HepG2 (cell line): ENCODE results near the gene CLCN1. TPM values are rescaled to one million over a fixed set of nuclear protein-coding genes. Genes with fewer than 3 reads are reported as not detected.

ENCODE experiments used
- ATF2 ChIP-seq: sonication (generic); formaldehyde crosslinking; IDR thresholded peaks from 2 replicates; pipeline ENCODE4 v1.4.0; 2020; ENCODE audit warnings: missing genetic modification reagents
- E2F1 ChIP-seq: sonication (generic); formaldehyde crosslinking; IDR thresholded peaks from 2 replicates; pipeline ENCODE4 v1.5.0; 2020; ENCODE audit warnings: missing genetic modification reagents
- ETV6 ChIP-seq: sonication (generic); formaldehyde crosslinking; conservative IDR thresholded peaks from 2 replicates; pipeline ENCODE4 v1.4.0; 2020; ENCODE audit warnings: missing genetic modification reagents
- FOXC1 ChIP-seq: sonication (generic); formaldehyde crosslinking; IDR thresholded peaks from 2 replicates; pipeline ENCODE4 v1.8.0; 2022; ENCODE audit warnings: mild to moderate bottlenecking, missing genetic modification reagents, borderline replicate concordance
- HIVEP1 ChIP-seq: sonication (generic); formaldehyde crosslinking; IDR thresholded peaks from 2 replicates; pipeline ENCODE4 v1.4.0; 2020; ENCODE audit warnings: mild to moderate bottlenecking, missing genetic modification reagents
- KDM2A ChIP-seq: sonication (generic); formaldehyde crosslinking; IDR thresholded peaks from 2 replicates; pipeline ENCODE4 v1.4.0; 2020; ENCODE audit warnings: low read depth, missing genetic modification reagents, borderline replicate concordance
- KMT2A ChIP-seq: sonication (generic); formaldehyde crosslinking; IDR thresholded peaks from 2 replicates; pipeline ENCODE4 v1.4.0; 2020; ENCODE audit warnings: missing genetic modification reagents
- MEF2D ChIP-seq: sonication (generic); formaldehyde crosslinking; IDR thresholded peaks from 2 replicates; pipeline ENCODE4 v1.5.1; 2020; ENCODE audit warnings: mild to moderate bottlenecking, missing genetic modification reagents
- MLLT10 ChIP-seq: sonication (generic); formaldehyde crosslinking; IDR thresholded peaks from 2 replicates; pipeline ENCODE4 v1.4.0; 2020; ENCODE audit warnings: missing genetic modification reagents
- MYNN ChIP-seq: sonication (generic); formaldehyde crosslinking; IDR thresholded peaks from 2 replicates; pipeline ENCODE4 v1.4.0; 2020; ENCODE audit warnings: mild to moderate bottlenecking, low read depth, missing genetic modification reagents
- MYPOP ChIP-seq: sonication (generic); formaldehyde crosslinking; IDR thresholded peaks from 2 replicates; pipeline ENCODE4 v1.8.1; 2023; ENCODE audit warnings: mild to moderate bottlenecking, moderate library complexity, missing genetic modification reagents
- PHF8 ChIP-seq: sonication (generic); formaldehyde crosslinking; IDR thresholded peaks from 2 replicates; pipeline ENCODE4 v1.5.0; 2020; ENCODE audit warnings: missing genetic modification reagents
- PITX1 ChIP-seq: sonication (generic); formaldehyde crosslinking; IDR thresholded peaks from 2 replicates; pipeline ENCODE4 v1.5.1; 2020; ENCODE audit warnings: mild to moderate bottlenecking, missing genetic modification reagents
- SMC3 ChIP-seq: IDR thresholded peaks from 2 replicates; pipeline ENCODE4 v1.6.1; 2011; ENCODE audit warnings: low read length, improper control_type of control experiment
- TCF7L2 ChIP-seq: IDR thresholded peaks from 2 replicates; pipeline ENCODE4 v1.6.1; 2011; ENCODE audit warnings: mild to moderate bottlenecking, low read depth, low read length, moderate library complexity
- ZBTB38 ChIP-seq: sonication (generic); formaldehyde crosslinking; IDR thresholded peaks from 2 replicates; pipeline ENCODE4 v1.5.1; 2020; ENCODE audit warnings: mild to moderate bottlenecking, missing genetic modification reagents
- ZNF160 ChIP-seq: sonication (generic); formaldehyde crosslinking; IDR thresholded peaks from 2 replicates; pipeline ENCODE4 v1.8.0; 2022; ENCODE audit warnings: mild to moderate bottlenecking, inconsistent platforms, missing genetic modification reagents
- ZNF292 ChIP-seq: sonication (generic); formaldehyde crosslinking; IDR thresholded peaks from 2 replicates; pipeline ENCODE4 v1.8.1; 2022; ENCODE audit warnings: mild to moderate bottlenecking, low read depth, missing genetic modification reagents, borderline replicate concordance
- ZNF639 ChIP-seq: conservative IDR thresholded peaks from 2 replicates; pipeline ENCODE4 v1.6.1; 2018; ENCODE audit warnings: missing genetic modification reagents
- ZSCAN30 ChIP-seq: sonication (generic); formaldehyde crosslinking; IDR thresholded peaks from 2 replicates; pipeline ENCODE4 v1.5.0; 2020; ENCODE audit warnings: mild to moderate bottlenecking, missing genetic modification reagents
- ZUFSP ChIP-seq: sonication (generic); formaldehyde crosslinking; IDR thresholded peaks from 2 replicates; pipeline ENCODE4 v1.9.0; 2021; ENCODE audit warnings: missing genetic modification reagents, mild to moderate bottlenecking, borderline replicate concordance
- polyA plus RNA-seq, 8 experiments: library from polyadenylated mRNA; depleted of rRNA in 3 of 8; stranded (reverse) in 7 of 8; unstranded in 1 of 8; fragments of >200 nt; fragmentation: Illumina TruSeq in 4 of 8; extraction: Trizol in 4 of 8; gene quantifications; 2 replicates each; pipeline versions ENCODE4 v1.2.1 to v1.2.3, GENCODE V29; 2011 to 2016; ENCODE audit warnings: low read depth in 4 of 8, missing spikeins in 1 of 8, mixed read lengths in 1 of 8; ENCODE audit not compliant: insufficient read depth in 1 of 8
- total RNA-seq, 5 experiments: library from RNA; depleted of rRNA; stranded (reverse); fragments of >200 nt; fragmentation: Illumina TruSeq; extraction: Trizol; gene quantifications; 2 replicates each; pipeline ENCODE4 v1.2.3, GENCODE V29; 2016; ENCODE audit warnings: low read depth in 1 of 5

The CLCN1 gene
- total and polyA plus RNA-seq, 2 of the 13 experiments (the other 11 are each of a cell fraction or from before 2014, with no cell fraction given): 0.01 TPM; not detected in 1

- TF ChIP-seq ATF2 (CRISPR knock-in tag): no peak
- no peak for TF ChIP-seq MYNN (CRISPR knock-in tag)
- TF ChIP-seq MLLT10 (CRISPR knock-in tag): no peak
- TF ChIP-seq PITX1: 0 out of 2 replicates have a peak, but pooled peaks have one; percentile 31
- TF ChIP-seq MEF2D (CRISPR knock-in tag): no peak
- no peak for TF ChIP-seq KMT2A (CRISPR knock-in tag)
- TF ChIP-seq PHF8: no peak
- TF ChIP-seq ZNF292 (CRISPR knock-in tag): no peak
- no peak for TF ChIP-seq ZNF639
- no peak for TF ChIP-seq ZSCAN30
- TF ChIP-seq SMC3: peak; percentile 46
- TF ChIP-seq ZBTB38 (CRISPR knock-in tag): 0 out of 2 replicates have a peak, but pooled peaks have one; percentile 9
- TF ChIP-seq MYPOP (CRISPR knock-in tag): 0 out of 2 replicates have a peak, but pooled peaks have one; percentile 59
- TF ChIP-seq TCF7L2: no peak
- 0 out of 2 replicates have a peak, but pooled peaks have one; percentile 13 for TF ChIP-seq FOXC1 (CRISPR knock-in tag)
- no peak for TF ChIP-seq ZUFSP (CRISPR knock-in tag)
- TF ChIP-seq ETV6 (CRISPR knock-in tag): no peak
- no peak for TF ChIP-seq E2F1 (CRISPR knock-in tag)
- no peak for TF ChIP-seq KDM2A
- no peak for TF ChIP-seq HIVEP1
- TF ChIP-seq ZNF160 (CRISPR knock-in tag): no peak
These were observed 64.3 kb downstream of the CLCN1 start (continued) for GRCh38 chr7:143380260-143380645.
